ENCODE data around the gene MACROH2A1.
"Not testable (repeated sequence)": the region's sequence is repeated elsewhere in the genome, so short reads cannot be mapped to it uniquely, and the experiment has no call there.

Gene MACROH2A1

GRCh38 chr5:135364421-135365262, 34.4 kb downstream of the MACROH2A1 start:
- Histone ChIP-seq H3K27ac (replicated peaks) (no peak overlapping the region), H3K27me3 (ENCODE audit: insufficient read depth, poor library complexity, severe bottlenecking) (no peaks in the 10 kb centered on the region), H3K4me3 (replicated peaks; ENCODE audit: insufficient read depth, low read length) (no peak overlapping the region)
- TF ChIP-seq POLR2AphosphoS5 (IDR thresholded peaks at IDR 0.05; ENCODE audit: low read depth), result no peak
- no peak for TF ChIP-seq CTCF (IDR thresholded peaks at IDR 0.05; ENCODE audit: insufficient read depth, low read length)
- TF ChIP-seq GABPA (IDR thresholded peaks at IDR 0.05; ENCODE audit: low read depth), result no peak
- TF ChIP-seq REST (IDR thresholded peaks at IDR 0.05; ENCODE audit: insufficient replicate concordance, low read depth), result no peak
- no peak for TF ChIP-seq SPI1 (IDR thresholded peaks at IDR 0.05; ENCODE audit: borderline replicate concordance, low read depth)
- DNase-seq (ENCODE audit: low read depth in 1 of 2, low spot score in 1 of 2), result no peak

GRCh38 chr5:135363342-135363741, 35.7 kb downstream of the MACROH2A1 start:
- not testable (repeated sequence) for H3K27me3 ChIP-seq (ENCODE audit: insufficient read depth, poor library complexity, severe bottlenecking); H3K27ac ChIP-seq (replicated peaks); H3K4me3 ChIP-seq (replicated peaks; ENCODE audit: insufficient read depth, low read length); DNase-seq (ENCODE audit: low read depth in 1 of 2, low spot score in 1 of 2)

- TF ChIP-seq CTCF (IDR thresholded peaks at IDR 0.05; ENCODE audit: insufficient read depth, low read length) (no peak), GABPA (IDR thresholded peaks at IDR 0.05; ENCODE audit: low read depth) (no peak), POLR2AphosphoS5 (IDR thresholded peaks at IDR 0.05; ENCODE audit: low read depth) (no peak), SPI1 (IDR thresholded peaks at IDR 0.05; ENCODE audit: borderline replicate concordance, low read depth) (no peak), REST (IDR thresholded peaks at IDR 0.05; ENCODE audit: insufficient replicate concordance, low read depth) (no peak)
- no peaks in the 10 kb centered on the region for H3K27me3 ChIP-seq (ENCODE audit: insufficient read depth, poor library complexity, severe bottlenecking)
- DNase-seq (ENCODE audit: low read depth in 1 of 2, low spot score in 1 of 2), result no peak
- H3K4me3 ChIP-seq (replicated peaks; ENCODE audit: insufficient read depth, low read length), result no peak overlapping the region
- H3K27ac ChIP-seq (replicated peaks), result no peak overlapping the region
These were observed 36.9 kb downstream of the MACROH2A1 start for GRCh38 chr5:135362102-135362501.

- Histone ChIP-seq H3K27me3 (ENCODE audit: insufficient read depth, poor library complexity, severe bottlenecking) (no peaks in the 10 kb centered on the region), H3K27ac (replicated peaks) (no peak overlapping the region), H3K4me3 (replicated peaks; ENCODE audit: insufficient read depth, low read length) (no peak overlapping the region)
- TF ChIP-seq REST (IDR thresholded peaks at IDR 0.05; ENCODE audit: insufficient replicate concordance, low read depth) (no peak), POLR2AphosphoS5 (IDR thresholded peaks at IDR 0.05; ENCODE audit: low read depth) (no peak), CTCF (IDR thresholded peaks at IDR 0.05; ENCODE audit: insufficient read depth, low read length) (no peak)
- DNase-seq (ENCODE audit: low read depth in 1 of 2, low spot score in 1 of 2), result no peak
These were observed 38.5 kb downstream of the MACROH2A1 start for GRCh38 chr5:135360278-135361274.
